Measurements from ENCODE around the gene FYB2.
"Not testable (repeated sequence)": the region's sequence is repeated elsewhere in the genome, so short reads cannot be mapped to it uniquely, and the experiment has no call there.

FYB2 gene

DNA sequence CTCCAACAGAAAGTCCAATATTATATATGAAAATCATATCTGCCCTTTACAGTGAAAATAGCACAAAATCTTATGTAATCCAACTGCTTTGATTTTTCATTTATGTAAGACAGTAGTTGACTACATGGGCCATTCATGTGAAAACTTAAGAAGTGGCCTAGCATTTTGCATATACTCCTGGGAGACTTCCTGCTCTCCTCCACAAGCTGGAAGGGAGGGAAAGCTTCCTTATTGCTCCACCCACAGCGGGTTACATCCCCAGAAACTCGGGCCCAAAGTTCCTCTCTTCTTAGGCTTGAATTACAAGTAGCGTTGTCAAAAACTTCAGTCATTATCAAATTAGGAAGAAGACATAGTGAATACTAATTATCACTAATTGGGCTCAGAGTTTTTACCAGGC lies 29.2 kb downstream of the FYB2 start:
- no peak for DNase-seq

- DNase-seq: no peak
These were observed 30.6 kb downstream of the FYB2 start for GRCh38 chr1:56788588-56788987.

DNA sequence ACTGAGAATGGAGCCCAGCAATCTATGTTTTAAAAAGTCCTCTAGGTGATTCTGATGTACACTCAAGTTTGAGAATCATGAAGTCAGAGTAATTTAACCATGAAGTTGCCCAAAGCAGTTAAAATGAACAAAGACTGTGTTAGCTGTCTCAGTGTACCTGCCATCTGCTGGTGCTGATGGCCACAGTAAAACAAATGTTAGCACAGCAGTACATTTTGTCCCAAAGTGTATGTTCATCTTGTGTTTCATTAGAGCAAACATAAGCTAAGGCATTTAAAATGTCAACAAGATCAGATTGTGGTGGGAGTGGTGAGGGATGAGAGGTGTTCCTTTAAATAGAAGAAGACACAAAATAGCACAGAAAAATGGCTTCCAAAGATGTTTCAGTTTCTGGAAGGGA lies 31.1 kb downstream of the FYB2 start:
- no peak for DNase-seq

GRCh38 chr1:56787330-56787729 lies 31.9 kb downstream of the FYB2 start:
- DNase-seq: no peak

- no peak for DNase-seq
These were observed 36.4 kb downstream of the FYB2 start for GRCh38 chr1:56782773-56783172.

GRCh38 chr1:56780826-56781225 lies 38.4 kb downstream of the FYB2 start:
- DNase-seq: no peak

- no peak for DNase-seq
These were observed 39.0 kb downstream of the FYB2 start for GRCh38 chr1:56780128-56780750.

GRCh38 chr1:56777972-56778371 lies 41.2 kb downstream of the FYB2 start:
- no peak for DNase-seq

GRCh38 chr1:56774732-56775131 lies 44.5 kb downstream of the FYB2 start:
- not testable (repeated sequence) for DNase-seq

DNA sequence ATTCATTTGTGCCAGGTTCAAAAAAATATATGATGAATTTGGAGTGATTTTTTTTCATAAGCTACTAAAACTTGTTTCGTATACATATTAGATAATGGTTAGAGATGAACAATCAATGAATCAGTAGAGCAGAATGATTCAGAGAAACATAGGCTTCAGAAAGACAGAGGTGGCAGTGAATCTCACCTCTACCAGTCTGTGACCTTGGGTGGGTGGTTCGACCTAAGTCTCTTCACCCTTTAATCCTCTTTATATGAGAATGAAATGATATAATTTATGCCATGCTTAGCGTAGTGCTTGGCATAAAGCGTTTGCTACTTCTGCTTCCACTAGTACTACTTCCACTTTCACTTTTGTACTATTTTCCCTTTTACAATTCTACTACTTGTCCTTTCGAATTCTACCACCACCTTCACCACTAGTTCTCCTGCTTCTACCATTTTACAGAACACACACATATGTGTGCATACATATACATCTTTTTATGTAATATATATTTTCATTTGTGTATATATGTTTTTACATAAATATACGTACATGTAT lies 45.1 kb downstream of the FYB2 start:
- no peak for DNase-seq

GRCh38 chr1:56773341-56774066 lies 45.7 kb downstream of the FYB2 start:
- no peak for DNase-seq

DNA sequence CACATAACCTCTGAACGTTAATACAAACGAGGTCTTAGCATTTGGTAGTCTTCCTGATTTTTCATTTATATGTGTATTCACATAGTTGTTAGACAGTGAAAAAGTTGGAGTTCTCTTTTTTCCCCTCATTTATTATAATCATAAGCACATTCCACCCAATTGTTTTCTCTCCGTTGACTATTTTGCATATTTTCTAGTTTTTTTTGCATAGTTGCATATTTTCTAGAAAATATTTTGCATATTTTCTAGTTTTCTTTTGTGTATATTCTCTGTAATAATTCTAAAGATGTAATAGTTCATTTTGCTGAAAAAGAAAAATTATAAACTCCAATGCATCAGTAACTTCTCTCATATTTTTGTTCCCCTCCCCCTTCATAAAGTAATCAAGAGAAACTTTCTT lies 47.5 kb downstream of the FYB2 start:
- DNase-seq: no peak

GRCh38 chr1:56758794-56759193 lies 60.4 kb downstream of the FYB2 start:
- DNase-seq: no peak

- no peak for DNase-seq
These were observed 61.1 kb downstream of the FYB2 start for GRCh38 chr1:56758135-56758534.

DNA sequence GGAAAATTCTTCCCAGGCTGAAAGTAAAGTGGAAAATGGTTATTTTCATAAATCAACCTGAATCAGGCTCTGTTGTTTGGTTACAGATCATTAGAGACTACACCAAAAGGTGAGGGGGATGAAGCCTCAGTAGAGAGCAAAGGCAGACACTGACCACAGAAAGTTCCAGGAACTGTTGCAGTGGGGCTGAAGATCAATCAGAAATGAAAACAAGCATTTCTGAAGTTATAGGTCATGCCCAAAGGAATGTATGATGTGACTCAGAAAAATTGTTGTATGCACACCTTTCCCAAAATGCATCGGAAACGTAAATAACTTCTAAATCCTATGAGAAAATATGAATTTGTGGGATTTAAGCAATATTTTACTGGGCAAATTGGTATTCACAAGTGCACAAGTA lies 63.3 kb downstream of the FYB2 start:
- DNase-seq: no peak

DNA sequence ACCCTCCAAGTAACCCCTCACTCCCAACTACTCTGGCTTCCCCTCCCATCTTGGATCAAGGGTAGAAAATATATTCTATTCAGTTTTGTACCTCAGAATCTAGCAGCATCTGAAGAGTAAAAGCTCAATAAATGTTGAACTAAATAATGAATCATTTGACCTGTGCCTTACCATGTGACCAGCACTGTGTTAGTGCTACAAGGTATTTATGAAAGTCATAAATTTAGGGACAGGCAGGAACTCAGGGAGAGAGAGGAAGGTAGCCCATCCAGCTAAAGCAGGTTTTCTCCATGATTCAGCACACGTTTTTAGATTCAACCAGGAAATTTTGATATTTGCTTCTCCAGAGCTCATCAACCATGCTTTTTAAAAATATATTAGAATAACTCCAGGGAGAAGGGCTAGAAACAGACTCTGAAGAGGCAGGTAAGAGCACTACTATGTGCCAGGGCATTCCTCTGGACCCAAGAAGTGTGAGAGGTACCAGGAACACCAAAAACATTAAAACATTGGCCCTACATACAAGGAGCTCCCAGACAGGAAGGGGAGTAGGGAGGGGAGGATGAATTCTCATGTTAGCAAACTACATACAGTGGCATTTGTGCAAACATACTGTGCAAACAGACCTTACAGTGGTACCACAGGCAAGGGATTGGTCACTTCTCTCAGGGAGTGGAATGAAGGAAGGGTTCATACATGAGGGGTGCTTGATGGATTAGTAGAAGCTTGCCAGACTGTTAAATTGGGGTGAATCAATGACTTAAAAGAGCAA lies 64.3 kb downstream of the FYB2 start:
- DNase-seq: no peak

DNA sequence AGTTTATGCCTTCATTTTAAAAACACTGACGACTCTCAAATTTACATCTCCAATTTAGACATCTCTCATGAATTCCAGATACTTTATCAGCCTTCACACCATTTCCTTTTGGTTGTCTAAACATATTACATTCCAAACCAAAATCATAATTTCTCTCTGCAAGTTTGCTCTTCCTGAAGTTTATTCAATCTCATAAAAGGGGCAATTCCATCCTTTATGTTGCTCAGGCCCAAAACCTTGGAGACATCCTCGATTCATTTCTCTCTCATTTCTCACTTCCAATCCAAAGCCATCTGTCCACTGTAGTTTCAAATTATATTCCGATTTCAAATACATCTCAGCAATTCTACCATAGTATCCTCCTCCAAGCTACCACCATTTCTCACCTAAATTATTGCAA lies 74.0 kb downstream of the FYB2 start:
- DNase-seq: no peak

- no peak for DNase-seq
These were observed 90.2 kb downstream of the FYB2 start for GRCh38 chr1:56728964-56729363.

DNA sequence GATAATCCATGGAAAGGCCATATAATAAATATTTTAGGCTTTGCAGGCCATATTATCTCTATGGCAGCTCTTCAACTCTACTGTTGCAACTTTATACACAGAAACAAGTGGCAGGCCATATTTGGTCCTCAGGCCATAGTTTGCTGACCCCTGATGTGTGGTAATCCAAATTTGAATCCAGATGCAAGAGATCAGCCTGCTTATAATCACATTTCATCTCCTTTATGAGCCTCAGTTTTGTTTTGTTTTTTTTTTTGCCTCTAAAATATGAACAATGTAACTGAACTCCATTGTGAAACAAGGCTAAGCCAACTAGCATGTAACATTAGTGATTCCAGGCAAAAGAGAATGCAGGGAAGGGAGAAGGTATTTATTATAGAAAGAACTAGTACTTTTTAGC lies 92.5 kb downstream of the FYB2 start:
- DNase-seq: no peak

DNA sequence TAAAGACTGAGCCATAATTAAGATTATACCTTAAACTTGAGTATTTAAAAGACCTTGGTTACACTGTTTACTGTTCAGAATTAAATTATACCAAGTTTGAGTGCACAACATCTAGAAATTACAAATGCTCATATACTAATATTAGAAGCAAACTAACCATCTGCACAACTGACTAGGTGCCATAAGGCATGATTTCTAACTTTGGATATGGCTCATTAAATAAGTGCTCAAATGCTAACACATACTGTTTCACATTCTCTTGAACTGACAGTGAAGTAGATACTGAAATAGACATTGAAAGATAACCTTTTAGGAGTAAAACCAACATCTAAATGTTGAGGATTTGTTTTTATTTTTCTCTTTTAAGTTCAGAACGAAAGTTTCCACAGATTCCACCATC lies 100.0 kb downstream of the FYB2 start:
- no peak for DNase-seq

GRCh38 chr1:56715156-56715555 lies 104.0 kb downstream of the FYB2 start:
- no peak for DNase-seq

DNA sequence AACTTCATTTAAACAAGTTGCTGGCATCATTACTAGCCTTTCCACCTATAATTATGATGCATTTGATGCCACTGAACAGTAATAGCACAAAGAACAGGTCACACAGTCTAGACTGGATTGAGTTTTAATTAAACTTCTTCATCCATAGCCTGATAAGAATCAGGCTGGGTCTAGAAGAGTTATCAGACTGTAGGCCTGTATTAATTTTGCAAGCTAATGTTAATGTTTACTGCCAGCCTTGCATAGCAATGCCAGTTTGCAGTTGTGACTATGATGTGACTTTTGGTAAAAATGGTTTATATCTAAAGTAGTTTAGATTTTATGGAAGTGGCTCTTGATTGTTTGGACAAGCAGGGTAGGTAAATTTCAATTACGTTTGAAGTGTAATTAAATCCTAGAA lies 106.1 kb downstream of the FYB2 start:
- DNase-seq: no peak

GRCh38 chr1:56712150-56712549 lies 107.1 kb downstream of the FYB2 start:
- no peak for DNase-seq

GRCh38 chr1:56710646-56711045 lies 108.6 kb downstream of the FYB2 start:
- DNase-seq: no peak
